GM23248 (cell line): Measurements from ENCODE around the gene SNHG17.

Experiments
- EZH2 ChIP-seq: fragments of 200-600 bp; sonication (generic); IDR thresholded peaks from 2 replicates; pipeline ENCODE4 v1.6.1; 2018; ENCODE audit warnings: antibody characterized with exemption, mild to moderate bottlenecking; ENCODE audit not compliant: insufficient read depth, poor library complexity, severe bottlenecking
- EZH2phosphoT487 ChIP-seq: fragments of 200-600 bp; sonication (generic); IDR thresholded peaks from 2 replicates; pipeline ENCODE4 v1.6.1; 2018; ENCODE audit warnings: antibody characterized with exemption, moderate library complexity, mild to moderate bottlenecking, low read depth; ENCODE audit not compliant: insufficient read depth

GRCh38 chr20:38441916-38442315 lies 6.8 kb upstream of the SNHG17 start:
- no peak for TF ChIP-seq EZH2
- TF ChIP-seq EZH2phosphoT487, result no peak
